RWPE2 (cell line): ENCODE results near the gene NTHL1.

ENCODE experiments used
- ATAC-seq: fragments of 200-7000 bp; cut with Tn5 transposase; 3 replicates; pipeline ENCODE4 v1.9.1; 2021; ENCODE audit warnings: low read depth
- DNase-seq: peaks from one replicate; pipeline ENCODE4 v3.0.0-alpha.2; 2020; ENCODE audit warnings: low spot score
- H3K27ac ChIP-seq: fragments of 450-650 bp; 2 replicates; pipeline ENCODE4 v1.5.1; 2017; ENCODE audit warnings: mild to moderate bottlenecking; ENCODE audit not compliant: poor library complexity, severe bottlenecking
- H3K27me3 ChIP-seq: fragments of 250-450 bp; sonication (Bioruptor Pico); 2 replicates; pipeline ENCODE4 v1.5.1; 2021; ENCODE audit warnings: mild to moderate bottlenecking, moderate library complexity; ENCODE audit not compliant: insufficient read depth, poor library complexity, severe bottlenecking
- H3K36me3 ChIP-seq: fragments of 250-450 bp; sonication (Bioruptor Pico); 2 replicates; pipeline ENCODE4 v1.5.1; 2020; ENCODE audit warnings: low read depth, mild to moderate bottlenecking, moderate library complexity
- H3K4me1 ChIP-seq: fragments of 250-450 bp; sonication (Bioruptor Pico); 2 replicates; pipeline ENCODE4 v1.5.1; 2021; ENCODE audit warnings: mild to moderate bottlenecking, moderate library complexity; ENCODE audit not compliant: insufficient read depth, poor library complexity, severe bottlenecking
- H3K4me3 ChIP-seq: fragments of 250-450 bp; sonication (Bioruptor Pico); 2 replicates; pipeline ENCODE4 v1.5.1; 2021; ENCODE audit warnings: mild to moderate bottlenecking, moderate library complexity; ENCODE audit not compliant: severe bottlenecking
- H3K9me3 ChIP-seq: fragments of 250-450 bp; sonication (Bioruptor Pico); 2 replicates; pipeline ENCODE4 v1.5.1; 2021; ENCODE audit warnings: mild to moderate bottlenecking, moderate library complexity; ENCODE audit not compliant: severe bottlenecking
- CTCF ChIP-seq: fragments of 450-650 bp; IDR thresholded peaks from one replicate; pipeline ENCODE4 v1.5.1; 2017; ENCODE audit warnings: mild to moderate bottlenecking, moderate library complexity; ENCODE audit not compliant: poor library complexity, severe bottlenecking

The NTHL1 gene

GRCh38 chr16:2042986-2043666, 4.5 kb downstream of the NTHL1 start:
- Histone ChIP-seq H3K36me3 (peaks cover 4% of the 10 kb centered on the region; the same call in 1 of the 2 replicates), H3K4me3 (no peak overlapping the region), H3K4me1 (peaks cover 9% of the 10 kb centered on the region), H3K27me3 (no peaks in the 10 kb centered on the region), H3K9me3 (no peaks in the 10 kb centered on the region), H3K27ac (no peak overlapping the region)
- DNase-seq = no peak
- no peak for ATAC-seq
- TF ChIP-seq CTCF = no peak

- H3K27me3 ChIP-seq = no peaks in the 10 kb centered on the region
- no peaks in the 10 kb centered on the region for H3K9me3 ChIP-seq
- no peak overlapping the region for H3K4me3 ChIP-seq
- ATAC-seq (no peak), DNase-seq (no peak)
- peaks cover 4% of the 10 kb centered on the region; the same call in 1 of the 2 replicates for H3K36me3 ChIP-seq
- no peak for TF ChIP-seq CTCF
- peak overlapping the region; percentile 42 for H3K27ac ChIP-seq
- peaks cover 9% of the 10 kb centered on the region for H3K4me1 ChIP-seq
Measured at GRCh38 chr16:2042171-2042985, 5.3 kb downstream of the NTHL1 start.

GRCh38 chr16:2040787-2041522, 6.7 kb downstream of the NTHL1 start:
- Histone ChIP-seq H3K9me3 (no peaks in the 10 kb centered on the region), H3K36me3 (peaks cover 4% of the 10 kb centered on the region; the same call in 1 of the 2 replicates), H3K27me3 (no peaks in the 10 kb centered on the region), H3K4me3 (no peak overlapping the region), H3K4me1 (peaks cover 9% of the 10 kb centered on the region), H3K27ac (peak overlapping the region; percentile 42)
- ATAC-seq = peak; percentile 58
- DNase-seq = no peak
- TF ChIP-seq CTCF = no peak

GRCh38 chr16:2040041-2040786, 7.4 kb downstream of the NTHL1 start:
- Histone ChIP-seq H3K4me3 (no peak overlapping the region), H3K27me3 (no peaks in the 10 kb centered on the region), H3K4me1 (peaks cover 9% of the 10 kb centered on the region), H3K36me3 (peaks cover 4% of the 10 kb centered on the region; the same call in 1 of the 2 replicates), H3K27ac (peak overlapping the region; percentile 42), H3K9me3 (no peaks in the 10 kb centered on the region)
- no peak for TF ChIP-seq CTCF
- ATAC-seq = no peak
- no peak for DNase-seq
